WTC11 (cell line): Measurements from ENCODE around the gene CASP2.

ENCODE experiments used
- JUN ChIP-seq: sonication (generic); formaldehyde crosslinking; IDR thresholded peaks from 2 replicates; pipeline ENCODE4 v1.8.0; 2023; ENCODE audit warnings: mild to moderate bottlenecking, missing genetic modification reagents
- KAT7 ChIP-seq: sonication (generic); formaldehyde crosslinking; IDR thresholded peaks from 2 replicates; pipeline ENCODE4 v1.8.1; 2023; ENCODE audit warnings: missing genetic modification reagents, mild to moderate bottlenecking, borderline replicate concordance
- NR2C2 ChIP-seq: sonication (generic); formaldehyde crosslinking; IDR thresholded peaks from 2 replicates; pipeline ENCODE4 v1.8.0; 2022; ENCODE audit warnings: mild to moderate bottlenecking, missing genetic modification reagents
- ZNF263 ChIP-seq: sonication (generic); formaldehyde crosslinking; IDR thresholded peaks from 2 replicates; pipeline ENCODE4 v1.8.1; 2022; ENCODE audit warnings: low read depth, mild to moderate bottlenecking, moderate library complexity, missing genetic modification reagents
- TF ChIP-seq, protein P1 (sequence below): fragments of 200-600 bp; IDR thresholded peaks from 2 replicates; pipeline ENCODE4 v1.8.0; 2022; ENCODE audit warnings: antibody characterized with exemption
- TF ChIP-seq, protein P2 (sequence below): sonication (generic); formaldehyde crosslinking; IDR thresholded peaks from 2 replicates; pipeline ENCODE4 v1.8.0; 2022; ENCODE audit warnings: mild to moderate bottlenecking, missing genetic modification reagents
- TF ChIP-seq, protein P3 (sequence below): sonication (generic); formaldehyde crosslinking; IDR thresholded peaks from 2 replicates; pipeline ENCODE4 v1.8.0; 2022; ENCODE audit warnings: mild to moderate bottlenecking, missing genetic modification reagents

DNA sequence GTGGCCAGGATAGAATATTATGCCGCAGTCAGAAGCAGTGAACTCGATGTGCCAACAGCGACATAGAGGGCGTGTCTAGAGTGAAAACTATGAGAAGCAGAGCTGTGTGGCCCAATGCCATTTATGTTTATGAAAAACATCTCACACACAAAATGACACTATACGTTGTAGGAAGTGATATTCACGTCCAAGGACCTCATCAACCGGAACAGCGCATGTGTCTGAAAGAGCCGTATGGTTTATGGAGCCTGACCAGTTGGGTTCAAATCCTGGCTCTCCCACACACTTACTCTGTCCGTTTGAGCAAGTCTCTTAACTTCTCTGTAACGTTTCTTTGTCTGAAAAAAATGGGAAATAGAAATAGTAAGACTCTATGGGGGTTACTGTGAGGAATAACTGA is 45.8 kb upstream of the CASP2 start:
- TF ChIP-seq, protein P1, sequence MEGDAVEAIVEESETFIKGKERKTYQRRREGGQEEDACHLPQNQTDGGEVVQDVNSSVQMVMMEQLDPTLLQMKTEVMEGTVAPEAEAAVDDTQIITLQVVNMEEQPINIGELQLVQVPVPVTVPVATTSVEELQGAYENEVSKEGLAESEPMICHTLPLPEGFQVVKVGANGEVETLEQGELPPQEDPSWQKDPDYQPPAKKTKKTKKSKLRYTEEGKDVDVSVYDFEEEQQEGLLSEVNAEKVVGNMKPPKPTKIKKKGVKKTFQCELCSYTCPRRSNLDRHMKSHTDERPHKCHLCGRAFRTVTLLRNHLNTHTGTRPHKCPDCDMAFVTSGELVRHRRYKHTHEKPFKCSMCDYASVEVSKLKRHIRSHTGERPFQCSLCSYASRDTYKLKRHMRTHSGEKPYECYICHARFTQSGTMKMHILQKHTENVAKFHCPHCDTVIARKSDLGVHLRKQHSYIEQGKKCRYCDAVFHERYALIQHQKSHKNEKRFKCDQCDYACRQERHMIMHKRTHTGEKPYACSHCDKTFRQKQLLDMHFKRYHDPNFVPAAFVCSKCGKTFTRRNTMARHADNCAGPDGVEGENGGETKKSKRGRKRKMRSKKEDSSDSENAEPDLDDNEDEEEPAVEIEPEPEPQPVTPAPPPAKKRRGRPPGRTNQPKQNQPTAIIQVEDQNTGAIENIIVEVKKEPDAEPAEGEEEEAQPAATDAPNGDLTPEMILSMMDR = no peak
- TF ChIP-seq ZNF263 (CRISPR knock-in tag) (no peak), KAT7 (no peak), NR2C2 (CRISPR knock-in tag) (no peak), JUN (CRISPR knock-in tag) (no peak)
- TF ChIP-seq, protein P2, sequence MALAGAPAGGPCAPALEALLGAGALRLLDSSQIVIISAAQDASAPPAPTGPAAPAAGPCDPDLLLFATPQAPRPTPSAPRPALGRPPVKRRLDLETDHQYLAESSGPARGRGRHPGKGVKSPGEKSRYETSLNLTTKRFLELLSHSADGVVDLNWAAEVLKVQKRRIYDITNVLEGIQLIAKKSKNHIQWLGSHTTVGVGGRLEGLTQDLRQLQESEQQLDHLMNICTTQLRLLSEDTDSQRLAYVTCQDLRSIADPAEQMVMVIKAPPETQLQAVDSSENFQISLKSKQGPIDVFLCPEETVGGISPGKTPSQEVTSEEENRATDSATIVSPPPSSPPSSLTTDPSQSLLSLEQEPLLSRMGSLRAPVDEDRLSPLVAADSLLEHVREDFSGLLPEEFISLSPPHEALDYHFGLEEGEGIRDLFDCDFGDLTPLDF = no peak
- TF ChIP-seq, protein P3, sequence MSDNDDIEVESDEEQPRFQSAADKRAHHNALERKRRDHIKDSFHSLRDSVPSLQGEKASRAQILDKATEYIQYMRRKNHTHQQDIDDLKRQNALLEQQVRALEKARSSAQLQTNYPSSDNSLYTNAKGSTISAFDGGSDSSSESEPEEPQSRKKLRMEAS (CRISPR knock-in tag) = no peak
